Stimulated activated CD4-positive, alpha-beta T cell treated with anti-CD3 and anti-CD28 coated beads, Interleukin-2, amount 100 ng/mL, for 48 hours (primary cell): Measurements from ENCODE around the gene EFCAB6.

Experiments
- DNase-seq, 2 donors: peaks; one replicate each; pipeline ENCODE4 v3.0.0-alpha.2; 2020

The EFCAB6 gene, protein sequence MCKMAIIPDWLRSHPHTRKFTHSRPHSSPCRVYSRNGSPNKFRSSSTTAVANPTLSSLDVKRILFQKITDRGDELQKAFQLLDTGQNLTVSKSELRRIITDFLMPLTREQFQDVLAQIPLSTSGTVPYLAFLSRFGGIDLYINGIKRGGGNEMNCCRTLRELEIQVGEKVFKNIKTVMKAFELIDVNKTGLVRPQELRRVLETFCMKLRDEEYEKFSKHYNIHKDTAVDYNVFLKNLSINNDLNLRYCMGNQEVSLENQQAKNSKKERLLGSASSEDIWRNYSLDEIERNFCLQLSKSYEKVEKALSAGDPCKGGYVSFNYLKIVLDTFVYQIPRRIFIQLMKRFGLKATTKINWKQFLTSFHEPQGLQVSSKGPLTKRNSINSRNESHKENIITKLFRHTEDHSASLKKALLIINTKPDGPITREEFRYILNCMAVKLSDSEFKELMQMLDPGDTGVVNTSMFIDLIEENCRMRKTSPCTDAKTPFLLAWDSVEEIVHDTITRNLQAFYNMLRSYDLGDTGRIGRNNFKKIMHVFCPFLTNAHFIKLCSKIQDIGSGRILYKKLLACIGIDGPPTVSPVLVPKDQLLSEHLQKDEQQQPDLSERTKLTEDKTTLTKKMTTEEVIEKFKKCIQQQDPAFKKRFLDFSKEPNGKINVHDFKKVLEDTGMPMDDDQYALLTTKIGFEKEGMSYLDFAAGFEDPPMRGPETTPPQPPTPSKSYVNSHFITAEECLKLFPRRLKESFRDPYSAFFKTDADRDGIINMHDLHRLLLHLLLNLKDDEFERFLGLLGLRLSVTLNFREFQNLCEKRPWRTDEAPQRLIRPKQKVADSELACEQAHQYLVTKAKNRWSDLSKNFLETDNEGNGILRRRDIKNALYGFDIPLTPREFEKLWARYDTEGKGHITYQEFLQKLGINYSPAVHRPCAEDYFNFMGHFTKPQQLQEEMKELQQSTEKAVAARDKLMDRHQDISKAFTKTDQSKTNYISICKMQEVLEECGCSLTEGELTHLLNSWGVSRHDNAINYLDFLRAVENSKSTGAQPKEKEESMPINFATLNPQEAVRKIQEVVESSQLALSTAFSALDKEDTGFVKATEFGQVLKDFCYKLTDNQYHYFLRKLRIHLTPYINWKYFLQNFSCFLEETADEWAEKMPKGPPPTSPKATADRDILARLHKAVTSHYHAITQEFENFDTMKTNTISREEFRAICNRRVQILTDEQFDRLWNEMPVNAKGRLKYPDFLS (N-terminal part only)

GRCh38 chr22:43812149-43812842, at the start of gene EFCAB6:
EFCAB6 (minus strand) TSS chr22:43812305; CDS start chr22:43782318, 29,987 bp downstream.
- DNase-seq: peak; percentile 84 to 87

GRCh38 chr22:43861529-43861928, 49.4 kb upstream of the EFCAB6 start:
- no peak for DNase-seq

DNA sequence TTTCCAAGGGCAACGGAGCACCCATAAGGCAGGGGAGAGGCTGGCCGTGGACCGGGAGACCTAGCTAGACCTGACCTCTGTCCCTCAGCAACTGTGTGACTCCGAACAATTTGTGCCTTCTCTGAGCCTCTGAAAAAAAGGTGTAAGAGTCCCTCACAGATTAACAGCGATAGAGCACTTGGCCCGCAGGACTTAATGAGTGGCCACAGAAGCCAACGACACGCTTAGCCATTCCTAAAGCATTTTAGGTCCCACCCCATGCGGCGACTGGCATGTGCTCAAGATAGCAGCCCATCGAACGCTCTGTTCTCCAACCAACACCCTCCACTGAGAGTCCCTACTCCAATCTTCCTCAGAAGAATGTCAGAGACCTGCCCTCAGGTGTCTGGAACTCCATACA, 48.7 kb upstream of the EFCAB6 start:
- DNase-seq: no peak

DNA sequence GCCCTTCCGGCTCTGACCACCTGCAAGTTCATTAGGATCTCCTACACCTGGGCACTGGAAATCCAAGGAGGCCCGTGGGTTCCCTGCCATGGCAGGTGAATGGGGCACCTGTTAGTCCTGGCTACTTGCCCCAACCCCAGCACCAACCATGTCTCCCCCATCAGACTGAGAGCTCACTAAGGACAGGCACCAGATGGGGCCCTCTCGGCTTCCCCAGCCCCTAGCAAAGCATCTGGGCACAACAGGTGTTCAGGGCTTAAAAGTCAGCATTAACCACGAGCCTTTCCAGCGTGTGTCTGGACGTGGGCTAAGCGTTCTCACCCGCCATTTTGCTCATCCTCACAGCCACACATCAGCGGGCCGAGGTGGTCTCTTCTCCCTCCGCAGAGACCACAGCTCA, 48.0 kb upstream of the EFCAB6 start:
- DNase-seq: no peak

GRCh38 chr22:43859621-43860020, 47.5 kb upstream of the EFCAB6 start:
- no peak for DNase-seq

DNA sequence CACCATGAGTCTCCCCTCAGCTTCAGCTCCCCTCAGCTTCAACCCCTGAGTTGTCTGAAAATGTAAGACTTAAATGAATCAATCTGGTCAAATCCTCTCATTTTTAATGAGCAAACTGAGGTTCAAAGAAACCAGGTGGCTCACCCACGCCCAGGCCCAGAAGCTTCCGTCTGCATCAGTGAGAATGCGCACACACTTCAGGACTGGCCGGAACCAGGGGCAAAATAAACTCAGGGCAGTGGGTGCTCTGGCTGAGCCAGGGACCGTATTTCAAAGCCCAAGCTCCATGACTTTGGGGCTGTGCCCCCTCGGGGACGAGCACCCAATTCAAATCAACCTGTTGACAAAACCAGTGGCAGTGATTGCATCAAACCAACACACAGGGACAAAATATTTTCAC, 47.1 kb upstream of the EFCAB6 start:
- DNase-seq: no peak

GRCh38 chr22:43858156-43858895, 46.2 kb upstream of the EFCAB6 start:
- DNase-seq: no peak

DNA sequence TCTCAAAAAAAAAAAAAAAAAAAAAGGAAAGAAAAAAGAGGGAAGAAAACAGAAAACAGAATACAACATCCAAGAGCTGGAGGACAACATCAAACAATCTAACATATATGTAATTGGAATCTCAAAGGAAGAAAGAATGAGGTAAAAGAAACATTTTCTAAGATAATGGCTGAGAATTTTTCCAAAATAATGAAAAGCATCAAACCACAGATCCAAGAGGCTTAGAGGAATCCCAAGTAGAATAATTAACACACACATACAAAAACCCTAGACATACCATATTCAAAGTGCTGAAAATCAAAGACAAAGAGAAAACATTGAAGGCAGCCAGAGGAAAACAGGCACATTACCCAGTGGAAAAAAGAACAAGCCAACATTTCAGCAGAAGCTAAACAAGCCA, 45.3 kb upstream of the EFCAB6 start:
- no peak for DNase-seq

DNA sequence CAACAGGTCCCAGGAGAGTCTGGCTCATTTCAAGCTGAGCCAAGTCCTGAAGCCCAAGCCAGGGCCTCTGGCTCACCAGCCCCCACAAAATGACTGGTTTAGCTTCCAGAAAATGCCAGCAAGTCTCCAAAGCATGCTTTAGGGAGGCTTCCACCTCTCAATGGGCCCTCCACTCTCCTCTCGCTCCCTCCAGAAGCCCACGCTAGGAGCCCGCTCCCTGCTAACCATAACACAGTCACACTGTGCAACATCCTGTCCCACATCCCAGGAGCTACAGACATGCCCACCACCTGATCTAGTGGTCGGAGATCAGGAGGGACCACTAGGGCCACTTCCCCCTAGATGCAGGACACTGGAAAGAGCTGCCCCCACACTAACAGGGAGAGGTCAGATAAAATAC, 43.3 kb upstream of the EFCAB6 start:
- no peak for DNase-seq

- no peak for DNase-seq
These were observed 42.7 kb upstream of the EFCAB6 start for GRCh38 chr22:43854786-43855271.

DNA sequence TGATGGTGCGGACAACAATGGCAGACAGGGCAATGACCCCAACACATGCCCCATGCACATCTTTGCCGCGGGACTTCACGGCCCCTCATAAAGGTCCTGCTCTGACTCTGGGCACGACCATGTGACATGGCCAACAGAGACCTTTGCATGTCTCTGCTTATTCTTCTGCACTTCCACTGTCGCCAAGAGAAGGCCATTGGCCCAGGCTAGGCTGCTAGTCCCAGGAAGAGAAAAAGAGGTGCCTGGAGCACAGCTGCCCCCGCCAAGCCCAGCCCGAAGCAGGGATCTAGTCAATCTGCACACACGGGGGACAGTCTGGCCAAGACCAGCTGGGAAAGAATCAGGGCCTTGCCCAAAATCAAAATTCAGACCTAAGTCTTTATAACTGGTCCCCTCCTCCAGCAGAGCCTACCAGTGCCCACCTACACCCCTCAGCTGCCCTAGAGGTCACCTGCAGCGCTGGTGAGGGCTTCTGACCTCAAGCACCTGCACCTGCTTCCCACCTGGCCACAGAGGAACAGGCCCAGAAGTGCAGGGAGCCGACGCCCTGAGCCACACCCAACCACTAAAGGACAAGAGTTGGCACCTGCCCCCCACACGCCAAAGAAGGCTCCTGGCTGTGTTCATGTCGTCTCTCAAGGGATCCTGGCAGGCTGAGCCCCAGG, 42.1 kb upstream of the EFCAB6 start:
- DNase-seq: no peak

DNA sequence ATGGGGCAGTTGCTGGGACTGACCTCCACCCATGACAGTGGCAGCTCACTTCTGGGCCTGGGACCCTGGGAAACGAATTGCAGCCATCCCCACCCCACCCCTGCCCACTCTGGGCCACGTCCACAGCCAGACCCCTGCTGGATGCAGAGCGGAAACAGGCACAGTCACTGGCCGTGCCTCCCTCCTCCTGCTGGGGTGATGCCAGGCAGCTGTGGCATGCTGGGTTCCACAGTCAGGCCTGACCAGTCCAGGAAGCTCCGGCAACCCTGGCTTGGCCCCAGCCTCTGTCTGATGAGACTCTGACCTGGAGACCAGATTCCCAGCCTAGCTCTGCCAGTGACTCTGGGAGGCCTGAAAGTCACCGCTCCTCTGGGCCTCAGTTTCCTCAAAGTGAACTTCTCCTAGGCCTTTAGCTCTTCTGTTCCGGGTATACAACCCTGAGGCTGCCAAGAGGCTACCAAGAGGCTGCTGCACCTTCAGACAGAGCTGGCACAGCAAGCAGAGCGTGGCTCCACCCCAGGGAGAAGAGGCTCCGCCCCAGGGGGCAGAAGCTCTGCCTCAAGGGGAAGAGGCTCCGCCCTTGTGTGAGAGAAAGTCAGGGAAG, 41.3 kb upstream of the EFCAB6 start:
- DNase-seq: no peak

DNA sequence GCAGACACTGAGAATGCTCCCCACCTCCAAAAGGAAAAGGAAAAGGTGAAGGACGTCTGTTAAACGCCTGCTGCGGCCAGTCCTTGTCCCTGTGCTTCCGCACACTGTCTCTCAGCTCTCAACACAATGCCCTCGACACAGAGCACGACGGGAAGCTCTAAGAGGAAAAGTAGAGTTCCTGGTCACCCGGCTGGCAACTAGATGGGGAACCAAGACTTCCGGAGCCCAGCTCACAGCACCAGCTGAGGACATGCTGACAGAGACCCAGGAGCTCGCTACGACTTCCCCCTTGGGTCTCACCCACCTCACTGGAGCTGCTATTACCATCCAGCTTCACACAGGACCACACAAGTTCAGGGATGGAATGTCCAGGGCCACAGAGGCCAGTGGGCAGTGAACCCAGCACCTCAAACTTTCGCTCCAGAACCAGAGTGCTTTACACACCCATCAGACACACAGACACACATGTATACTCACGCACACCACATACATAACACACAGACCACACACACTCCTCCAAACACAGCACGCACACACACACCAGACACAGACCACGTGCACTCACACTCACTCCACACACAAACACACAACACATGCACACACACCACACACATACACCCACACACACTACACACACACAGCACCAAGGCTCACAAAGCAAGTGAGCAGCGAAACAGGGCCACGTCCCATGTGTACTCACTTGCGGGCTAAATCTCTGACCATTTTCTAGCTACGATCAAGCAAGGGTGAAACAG, 40.6 kb upstream of the EFCAB6 start:
- no peak for DNase-seq

- DNase-seq: no peak
These were observed 39.8 kb upstream of the EFCAB6 start for GRCh38 chr22:43851979-43852307.

DNA sequence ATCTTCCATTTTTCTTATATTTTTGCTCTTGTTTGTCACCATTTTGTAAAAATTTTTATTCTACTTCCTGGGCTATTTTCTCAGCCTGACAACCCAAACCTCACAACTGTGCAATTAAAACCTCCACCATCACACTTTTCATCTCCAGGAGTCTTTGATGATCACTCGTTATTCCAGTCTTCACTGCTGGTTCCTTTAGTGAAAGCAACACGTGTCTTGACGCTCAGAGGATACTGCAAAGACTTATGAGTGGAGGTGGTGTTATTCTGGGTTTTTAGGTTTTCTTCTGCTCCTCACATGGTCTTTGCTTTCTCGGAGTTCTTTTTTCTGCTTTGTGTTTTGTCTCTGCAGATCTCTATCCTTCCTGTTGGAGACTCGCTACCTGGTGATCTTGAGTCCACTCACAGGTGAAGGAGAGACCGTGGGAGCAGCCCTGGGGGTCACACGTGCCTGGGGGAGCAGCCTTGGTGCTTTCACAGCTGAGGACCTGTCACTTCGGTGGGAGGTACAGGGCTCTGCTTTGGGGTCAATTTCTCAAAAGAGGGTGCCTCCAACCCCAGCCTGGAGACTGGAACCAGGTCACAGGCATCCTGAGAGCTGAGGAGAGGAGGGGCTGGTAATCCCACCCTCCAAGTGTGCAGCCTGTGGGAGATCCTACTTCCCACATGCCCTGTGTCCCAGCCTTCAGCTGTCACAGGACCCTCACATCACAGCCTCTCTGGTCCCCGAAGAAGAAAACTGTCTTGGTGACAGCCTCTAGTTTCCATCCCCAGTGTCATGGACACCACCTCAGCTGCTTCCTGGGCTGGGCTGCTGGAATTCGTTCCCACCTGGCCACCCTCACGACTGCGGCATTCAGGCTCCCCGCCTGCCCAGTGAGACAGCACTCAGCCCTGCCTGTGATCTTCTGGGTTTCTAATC, 39.2 kb upstream of the EFCAB6 start:
- no peak for DNase-seq

DNA sequence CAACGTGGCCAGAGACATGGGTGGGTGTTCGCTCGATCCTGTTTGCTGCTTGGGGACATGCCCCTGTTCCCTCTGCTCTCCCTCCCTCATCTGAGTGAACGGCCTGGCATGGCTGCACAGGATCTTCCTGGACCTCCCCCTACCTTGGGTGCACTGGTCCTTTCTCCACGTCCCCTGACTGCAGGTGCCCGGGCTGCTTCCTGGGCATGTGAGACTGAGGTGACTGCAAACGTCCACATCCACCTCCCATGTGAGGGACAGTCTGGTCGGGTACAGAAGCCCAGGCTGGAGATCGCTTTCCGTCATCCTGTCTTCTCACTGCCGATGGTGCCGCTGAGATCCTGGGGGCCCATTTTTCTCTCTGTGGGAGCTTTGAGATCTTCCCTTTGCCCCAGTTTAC, 38.4 kb upstream of the EFCAB6 start:
- DNase-seq: no peak

- DNase-seq: no peak
These were observed 37.6 kb upstream of the EFCAB6 start for GRCh38 chr22:43849731-43850130.

GRCh38 chr22:43848366-43849171, 36.5 kb upstream of the EFCAB6 start:
- no peak for DNase-seq
